Neuron (in vitro differentiated cells): ENCODE data around the gene DLGAP1.
A peak's percentile ranks its signal among the peaks of the same experiment; 100 is the strongest.
"Not testable (repeated sequence)": the region's sequence is repeated elsewhere in the genome, so short reads cannot be mapped to it uniquely, and the experiment has no call there.

ENCODE experiments used
- H2AFZ ChIP-seq: one replicate; pipeline ENCODE4 v1.6.1; 2013; ENCODE audit warnings: low read depth, mild to moderate bottlenecking, inconsistent platforms, low read length, moderate library complexity
- H3K27me3 ChIP-seq: one replicate; pipeline ENCODE4 v1.6.1; 2013; ENCODE audit warnings: low read length; ENCODE audit not compliant: insufficient read depth
- H3K36me3 ChIP-seq: one replicate; pipeline ENCODE4 v1.6.1; 2013; ENCODE audit warnings: low read length; ENCODE audit not compliant: insufficient read depth
- H3K4me1 ChIP-seq: one replicate; pipeline ENCODE4 v1.6.1; 2013; ENCODE audit warnings: low read length; ENCODE audit not compliant: insufficient read depth
- H3K4me3 ChIP-seq: 2 replicates; pipeline ENCODE4 v1.5.1; 2013; ENCODE audit warnings: mild to moderate bottlenecking, low read length, moderate library complexity
- H3K9me3 ChIP-seq: one replicate; pipeline ENCODE4 v1.6.1; 2013; ENCODE audit warnings: low read length

The DLGAP1 gene

GRCh38 chr18:3619222-3619621, 835.9 kb downstream of the DLGAP1 start:
- no peak overlapping the region for H2AFZ ChIP-seq
- peaks cover 19% of the 10 kb centered on the region for H3K4me1 ChIP-seq
- no peaks in the 10 kb centered on the region for H3K27me3 ChIP-seq
- H3K36me3 ChIP-seq = no peaks in the 10 kb centered on the region
- no peaks in the 10 kb centered on the region for H3K9me3 ChIP-seq
- H3K4me3 ChIP-seq = no peak overlapping the region

GRCh38 chr18:3616744-3617143, 838.4 kb downstream of the DLGAP1 start:
- H3K4me1 ChIP-seq = peaks cover 10% of the 10 kb centered on the region
- H3K4me3 ChIP-seq = no peak overlapping the region
- no peak overlapping the region for H2AFZ ChIP-seq
- no peaks in the 10 kb centered on the region for H3K27me3 ChIP-seq
- H3K36me3 ChIP-seq = no peaks in the 10 kb centered on the region
- H3K9me3 ChIP-seq = no peaks in the 10 kb centered on the region

- H3K4me3 ChIP-seq = no peak overlapping the region
- H3K27me3 ChIP-seq = no peaks in the 10 kb centered on the region
- H3K4me1 ChIP-seq = peaks cover 10% of the 10 kb centered on the region
- H3K36me3 ChIP-seq = no peaks in the 10 kb centered on the region
- no peak overlapping the region for H2AFZ ChIP-seq
- H3K9me3 ChIP-seq = no peaks in the 10 kb centered on the region
Observed at GRCh38 chr18:3616142-3616541, 839.0 kb downstream of the DLGAP1 start.

- Histone ChIP-seq H3K36me3 (no peaks in the 10 kb centered on the region), H3K4me3 (no peak overlapping the region), H3K9me3 (no peaks in the 10 kb centered on the region), H2AFZ (no peak overlapping the region), H3K27me3 (no peaks in the 10 kb centered on the region), H3K4me1 (peaks cover 10% of the 10 kb centered on the region)
Observed at GRCh38 chr18:3615374-3615985, 839.6 kb downstream of the DLGAP1 start.

- Histone ChIP-seq H3K9me3 (no peaks in the 10 kb centered on the region), H3K4me3 (no peak overlapping the region)
Observed at GRCh38 chr18:3612315-3612714, 842.8 kb downstream of the DLGAP1 start.

GRCh38 chr18:3611313-3612090, 843.6 kb downstream of the DLGAP1 start:
- no peak overlapping the region for H2AFZ ChIP-seq
- no peaks in the 10 kb centered on the region for H3K9me3 ChIP-seq
- no peak overlapping the region for H3K4me3 ChIP-seq
- H3K36me3 ChIP-seq = no peaks in the 10 kb centered on the region
- H3K4me1 ChIP-seq = peaks cover 10% of the 10 kb centered on the region
- no peaks in the 10 kb centered on the region for H3K27me3 ChIP-seq

More at GRCh38 chr18:3612315-3612714, 842.8 kb downstream of the DLGAP1 start:
- Histone ChIP-seq H3K27me3 (no peaks in the 10 kb centered on the region), H3K4me1 (peaks cover 6% of the 10 kb centered on the region), H3K36me3 (no peaks in the 10 kb centered on the region), H2AFZ (no peak overlapping the region)

GRCh38 chr18:3610813-3611212, 844.3 kb downstream of the DLGAP1 start:
- Histone ChIP-seq H3K27me3 (no peaks in the 10 kb centered on the region), H3K4me3 (no peak overlapping the region), H3K9me3 (no peaks in the 10 kb centered on the region), H2AFZ (no peak overlapping the region), H3K36me3 (no peaks in the 10 kb centered on the region), H3K4me1 (peaks cover 17% of the 10 kb centered on the region)

GRCh38 chr18:3610188-3610708, 844.9 kb downstream of the DLGAP1 start:
- Histone ChIP-seq H3K4me3 (no peak overlapping the region), H2AFZ (no peak overlapping the region), H3K27me3 (no peaks in the 10 kb centered on the region), H3K36me3 (no peaks in the 10 kb centered on the region), H3K9me3 (no peaks in the 10 kb centered on the region), H3K4me1 (peaks cover 23% of the 10 kb centered on the region)

GRCh38 chr18:3608488-3608887, 846.6 kb downstream of the DLGAP1 start:
- H3K4me3 ChIP-seq = no peak overlapping the region
- peaks cover 37% of the 10 kb centered on the region for H3K4me1 ChIP-seq
- no peaks in the 10 kb centered on the region for H3K9me3 ChIP-seq
- no peak overlapping the region for H2AFZ ChIP-seq
- H3K36me3 ChIP-seq = no peaks in the 10 kb centered on the region
- no peaks in the 10 kb centered on the region for H3K27me3 ChIP-seq

GRCh38 chr18:3608099-3608453, 847.0 kb downstream of the DLGAP1 start:
- H3K4me3 ChIP-seq, H2AFZ ChIP-seq, H3K9me3 ChIP-seq: not testable (repeated sequence)

GRCh38 chr18:3607309-3608098, 847.6 kb downstream of the DLGAP1 start:
- Histone ChIP-seq H3K4me3 (no peak overlapping the region), H2AFZ (no peak overlapping the region), H3K27me3 (no peaks in the 10 kb centered on the region), H3K36me3 (no peaks in the 10 kb centered on the region), H3K4me1 (peaks cover 46% of the 10 kb centered on the region), H3K9me3 (no peaks in the 10 kb centered on the region)

More at GRCh38 chr18:3608099-3608453, 847.0 kb downstream of the DLGAP1 start:
- H3K4me1 ChIP-seq = peaks cover 40% of the 10 kb centered on the region
- H3K27me3 ChIP-seq, H3K36me3 ChIP-seq: not testable (repeated sequence)

GRCh38 chr18:3606863-3607262, 848.2 kb downstream of the DLGAP1 start:
- not testable (repeated sequence) for H3K27me3 ChIP-seq, H2AFZ ChIP-seq, H3K4me3 ChIP-seq

GRCh38 chr18:3605954-3606443, 849.1 kb downstream of the DLGAP1 start:
- no peaks in the 10 kb centered on the region for H3K27me3 ChIP-seq
- peak overlapping the region; percentile 43 for H3K4me3 ChIP-seq
- H2AFZ ChIP-seq = no peak overlapping the region
- H3K4me1 ChIP-seq = peaks cover 44% of the 10 kb centered on the region
- H3K9me3 ChIP-seq = no peaks in the 10 kb centered on the region
- no peaks in the 10 kb centered on the region for H3K36me3 ChIP-seq

More at GRCh38 chr18:3606863-3607262, 848.2 kb downstream of the DLGAP1 start:
- peaks cover 44% of the 10 kb centered on the region for H3K4me1 ChIP-seq
- not testable (repeated sequence) for H3K36me3 ChIP-seq, H3K9me3 ChIP-seq
